ENCODE results near the gene TMA7.

DNA sequence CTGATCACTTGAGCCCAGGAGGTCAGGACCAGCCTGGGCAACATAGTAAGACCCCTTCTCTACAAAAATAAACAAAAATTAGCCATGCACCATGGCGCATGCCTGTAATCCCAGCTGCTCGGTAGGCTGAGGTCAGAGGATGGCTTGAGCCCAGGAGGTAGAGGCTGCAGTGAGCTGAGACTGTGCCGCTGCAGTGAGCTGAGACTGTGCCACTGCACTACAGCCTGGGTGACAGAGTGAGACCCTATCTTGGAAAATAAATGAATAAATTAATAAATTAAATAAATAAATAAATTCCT lies 53.1 kb downstream of the TMA7 start:
- TF ChIP-seq KDM4B (IDR thresholded peaks at IDR 0.05; ENCODE audit: borderline replicate concordance in 2 of 2, low read depth in 1 of 2) (no peak), ZC3H8 (IDR thresholded peaks at IDR 0.05) (no peak), CTCF (IDR thresholded peaks at IDR 0.05 in 2 of 3, conservative IDR thresholded peaks at IDR 0.05 in 1 of 3; ENCODE audit: insufficient read depth in 2 of 3, low read depth in 1 of 3, low read length in 3 of 3) (no peak), EGR1 (conservative IDR thresholded peaks at IDR 0.05) (no peak), CC2D1A (IDR thresholded peaks at IDR 0.05) (no peak), YY1 (IDR thresholded peaks at IDR 0.05; ENCODE audit: borderline replicate concordance in 1 of 3, control insufficient read depth in 1 of 3, extremely low read depth in 1 of 3, insufficient read depth in 3 of 3, insufficient read length in 1 of 3, insufficient replicate concordance in 2 of 3, low read depth in 1 of 3, low read length in 2 of 3) (no peak)

Measured in K562 (cell line).